ENCODE measurements around the gene IRGC. TPM values are rescaled to one million over a fixed set of nuclear protein-coding genes. Genes with fewer than 3 reads are reported as not detected.
A peak's percentile ranks its signal among the peaks of the same experiment; 100 is the strongest.

Gene IRGC
- total and polyA plus RNA-seq, 9 of the 15 experiments (the other 6 are each of a cell fraction or from before 2014, with no cell fraction given), result not detected

DNA sequence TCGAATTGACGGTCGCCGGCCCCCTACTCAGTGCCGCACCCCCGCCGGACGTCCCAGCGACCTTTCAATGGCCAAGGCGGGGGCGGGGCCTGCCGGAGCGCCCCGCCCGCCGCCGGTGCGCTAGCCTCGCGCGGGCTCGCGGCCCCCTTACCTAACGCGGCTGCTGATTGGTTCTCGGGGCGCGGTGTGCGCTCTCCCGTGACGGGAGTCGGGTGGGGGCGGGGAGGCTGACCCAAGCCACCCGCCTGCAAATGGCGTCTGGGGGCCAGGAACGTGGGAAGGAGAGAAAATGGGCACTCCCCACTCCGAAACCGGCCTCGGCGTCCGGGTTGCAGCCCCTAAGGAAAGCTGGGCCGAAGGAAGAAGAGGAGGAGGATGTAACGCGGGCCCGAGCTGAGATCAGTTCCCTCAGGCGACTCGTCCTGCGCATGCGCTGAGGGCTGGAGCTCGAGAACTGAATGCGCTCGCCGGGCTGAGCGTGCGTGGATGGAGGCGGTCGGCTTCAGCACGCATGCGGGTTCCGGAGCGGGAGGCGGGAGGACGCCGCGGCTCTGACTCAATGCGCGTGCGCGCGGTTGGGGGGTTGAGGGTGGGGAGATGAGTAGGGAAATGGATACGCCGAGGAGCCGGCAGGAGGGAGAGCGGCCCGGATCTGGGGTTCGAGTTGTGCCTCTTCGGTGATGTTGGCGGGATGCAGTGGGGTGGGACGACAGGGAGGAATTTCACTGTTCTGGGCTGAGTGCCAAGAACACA, 38.8 kb downstream of the IRGC start, which contains the start of gene SMG9 (continued):
- TF ChIP-seq SIN3B (IDR thresholded peaks at IDR 0.05; ENCODE audit: low read depth), result peak; percentile 49; the same call in 1 of the 2 replicates
- TF ChIP-seq SUPT5H (IDR thresholded peaks at IDR 0.05), result peak; percentile 98
- no peak for TF ChIP-seq GTF2F1 (IDR thresholded peaks at IDR 0.05; ENCODE audit: low read depth, low read length)
- peak; percentile 82 for TF ChIP-seq ESRRA (IDR thresholded peaks at IDR 0.05; ENCODE audit: borderline replicate concordance, low read depth)
- no peak for TF ChIP-seq NFXL1 (CRISPR knock-in tag; IDR thresholded peaks at IDR 0.05)
- TF ChIP-seq ZFP36 (IDR thresholded peaks at IDR 0.05; ENCODE audit: low read depth, low read length, partially characterized antibody), result no peak
- TF ChIP-seq, protein P1, sequence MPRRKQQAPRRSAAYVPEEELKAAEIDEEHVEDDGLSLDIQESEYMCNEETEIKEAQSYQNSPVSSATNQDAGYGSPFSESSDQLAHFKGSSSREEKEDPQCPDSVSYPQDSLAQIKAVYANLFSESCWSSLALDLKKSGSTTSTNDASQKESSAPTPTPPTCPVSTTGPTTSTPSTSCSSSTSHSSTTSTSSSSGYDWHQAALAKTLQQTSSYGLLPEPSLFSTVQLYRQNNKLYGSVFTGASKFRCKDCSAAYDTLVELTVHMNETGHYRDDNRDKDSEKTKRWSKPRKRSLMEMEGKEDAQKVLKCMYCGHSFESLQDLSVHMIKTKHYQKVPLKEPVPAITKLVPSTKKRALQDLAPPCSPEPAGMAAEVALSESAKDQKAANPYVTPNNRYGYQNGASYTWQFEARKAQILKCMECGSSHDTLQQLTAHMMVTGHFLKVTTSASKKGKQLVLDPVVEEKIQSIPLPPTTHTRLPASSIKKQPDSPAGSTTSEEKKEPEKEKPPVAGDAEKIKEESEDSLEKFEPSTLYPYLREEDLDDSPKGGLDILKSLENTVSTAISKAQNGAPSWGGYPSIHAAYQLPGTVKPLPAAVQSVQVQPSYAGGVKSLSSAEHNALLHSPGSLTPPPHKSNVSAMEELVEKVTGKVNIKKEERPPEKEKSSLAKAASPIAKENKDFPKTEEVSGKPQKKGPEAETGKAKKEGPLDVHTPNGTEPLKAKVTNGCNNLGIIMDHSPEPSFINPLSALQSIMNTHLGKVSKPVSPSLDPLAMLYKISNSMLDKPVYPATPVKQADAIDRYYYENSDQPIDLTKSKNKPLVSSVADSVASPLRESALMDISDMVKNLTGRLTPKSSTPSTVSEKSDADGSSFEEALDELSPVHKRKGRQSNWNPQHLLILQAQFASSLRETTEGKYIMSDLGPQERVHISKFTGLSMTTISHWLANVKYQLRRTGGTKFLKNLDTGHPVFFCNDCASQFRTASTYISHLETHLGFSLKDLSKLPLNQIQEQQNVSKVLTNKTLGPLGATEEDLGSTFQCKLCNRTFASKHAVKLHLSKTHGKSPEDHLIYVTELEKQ (CRISPR knock-in tag; IDR thresholded peaks at IDR 0.05), result no peak
- TF ChIP-seq, protein P2, sequence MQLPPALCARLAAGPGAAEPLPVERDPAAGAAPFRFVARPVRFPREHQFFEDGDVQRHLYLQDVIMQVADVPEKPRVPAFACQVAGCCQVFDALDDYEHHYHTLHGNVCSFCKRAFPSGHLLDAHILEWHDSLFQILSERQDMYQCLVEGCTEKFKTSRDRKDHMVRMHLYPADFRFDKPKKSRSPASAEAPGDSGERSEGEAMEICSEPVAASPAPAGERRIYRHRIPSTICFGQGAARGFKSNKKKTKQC (CRISPR knock-in tag; IDR thresholded peaks at IDR 0.05), result peak; percentile 14; the same call in 1 of the 2 replicates
- TF ChIP-seq NCOA4 (IDR thresholded peaks at IDR 0.05; ENCODE audit: partially characterized antibody), result no peak
- no peak for TF ChIP-seq THRAP3 (IDR thresholded peaks at IDR 0.05; ENCODE audit: borderline replicate concordance)
- TF ChIP-seq PRMT5 (CRISPR knock-in tag; IDR thresholded peaks at IDR 0.05), result no peak
- TF ChIP-seq MYBL2 (IDR thresholded peaks at IDR 0.05; ENCODE audit: low read depth), result no peak
- no peak for TF ChIP-seq MYBL2 (CRISPR knock-in tag; IDR thresholded peaks at IDR 0.05; ENCODE audit: borderline replicate concordance)
- peak; percentile 37; the same call in 1 of the 2 replicates for TF ChIP-seq JUND (IDR thresholded peaks at IDR 0.05; ENCODE audit: borderline replicate concordance, low read depth, low read length)
- TF ChIP-seq JUND (tag; IDR thresholded peaks at IDR 0.05; ENCODE audit: borderline replicate concordance, low read depth, low read length), result peak; percentile 38; the same call in 1 of the 3 replicates
- no peak for TF ChIP-seq ZNF707 (CRISPR knock-in tag; conservative IDR thresholded peaks at IDR 0.05)
- TF ChIP-seq, protein P3, sequence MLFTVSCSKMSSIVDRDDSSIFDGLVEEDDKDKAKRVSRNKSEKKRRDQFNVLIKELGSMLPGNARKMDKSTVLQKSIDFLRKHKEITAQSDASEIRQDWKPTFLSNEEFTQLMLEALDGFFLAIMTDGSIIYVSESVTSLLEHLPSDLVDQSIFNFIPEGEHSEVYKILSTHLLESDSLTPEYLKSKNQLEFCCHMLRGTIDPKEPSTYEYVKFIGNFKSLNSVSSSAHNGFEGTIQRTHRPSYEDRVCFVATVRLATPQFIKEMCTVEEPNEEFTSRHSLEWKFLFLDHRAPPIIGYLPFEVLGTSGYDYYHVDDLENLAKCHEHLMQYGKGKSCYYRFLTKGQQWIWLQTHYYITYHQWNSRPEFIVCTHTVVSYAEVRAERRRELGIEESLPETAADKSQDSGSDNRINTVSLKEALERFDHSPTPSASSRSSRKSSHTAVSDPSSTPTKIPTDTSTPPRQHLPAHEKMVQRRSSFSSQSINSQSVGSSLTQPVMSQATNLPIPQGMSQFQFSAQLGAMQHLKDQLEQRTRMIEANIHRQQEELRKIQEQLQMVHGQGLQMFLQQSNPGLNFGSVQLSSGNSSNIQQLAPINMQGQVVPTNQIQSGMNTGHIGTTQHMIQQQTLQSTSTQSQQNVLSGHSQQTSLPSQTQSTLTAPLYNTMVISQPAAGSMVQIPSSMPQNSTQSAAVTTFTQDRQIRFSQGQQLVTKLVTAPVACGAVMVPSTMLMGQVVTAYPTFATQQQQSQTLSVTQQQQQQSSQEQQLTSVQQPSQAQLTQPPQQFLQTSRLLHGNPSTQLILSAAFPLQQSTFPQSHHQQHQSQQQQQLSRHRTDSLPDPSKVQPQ (CRISPR knock-in tag; IDR thresholded peaks at IDR 0.05; ENCODE audit: borderline replicate concordance), result 0 out of 2 replicates have a peak, but pooled peaks have one; percentile 5
- peak; percentile 76; the same call in 1 of the 2 replicates for TF ChIP-seq CREM (IDR thresholded peaks at IDR 0.05; ENCODE audit: low read depth)
- TF ChIP-seq SAFB2 (IDR thresholded peaks at IDR 0.05; ENCODE audit: borderline replicate concordance, low read depth, low read length, severe bottlenecking), result no peak
- peak; percentile 53 for TF ChIP-seq TEAD4 (IDR thresholded peaks at IDR 0.05; ENCODE audit: low read length)
- TF ChIP-seq TEAD4 (CRISPR knock-in tag; IDR thresholded peaks at IDR 0.05; ENCODE audit: borderline replicate concordance), result no peak
- peak; percentile 75 for TF ChIP-seq BRD9 (IDR thresholded peaks at IDR 0.05; ENCODE audit: low read depth, partially characterized antibody)
- TF ChIP-seq ZFP30 (CRISPR knock-in tag; IDR thresholded peaks at IDR 0.05; ENCODE audit: borderline replicate concordance), result no peak

Data from K562 (cell line).